RWPE2 (cell line): ENCODE results near the gene BCL2L2.

Source experiments
- ATAC-seq: fragments of 200-7000 bp; cut with Tn5 transposase; 3 replicates; pipeline ENCODE4 v1.9.1; 2021; ENCODE audit warnings: low read depth
- DNase-seq: peaks from one replicate; pipeline ENCODE4 v3.0.0-alpha.2; 2020; ENCODE audit warnings: low spot score
- H3K27ac ChIP-seq: fragments of 450-650 bp; 2 replicates; pipeline ENCODE4 v1.5.1; 2017; ENCODE audit warnings: mild to moderate bottlenecking; ENCODE audit not compliant: poor library complexity, severe bottlenecking
- H3K27me3 ChIP-seq: fragments of 250-450 bp; sonication (Bioruptor Pico); 2 replicates; pipeline ENCODE4 v1.5.1; 2021; ENCODE audit warnings: mild to moderate bottlenecking, moderate library complexity; ENCODE audit not compliant: insufficient read depth, poor library complexity, severe bottlenecking
- H3K36me3 ChIP-seq: fragments of 250-450 bp; sonication (Bioruptor Pico); 2 replicates; pipeline ENCODE4 v1.5.1; 2020; ENCODE audit warnings: low read depth, mild to moderate bottlenecking, moderate library complexity
- H3K4me1 ChIP-seq: fragments of 250-450 bp; sonication (Bioruptor Pico); 2 replicates; pipeline ENCODE4 v1.5.1; 2021; ENCODE audit warnings: mild to moderate bottlenecking, moderate library complexity; ENCODE audit not compliant: insufficient read depth, poor library complexity, severe bottlenecking
- H3K4me3 ChIP-seq: fragments of 250-450 bp; sonication (Bioruptor Pico); 2 replicates; pipeline ENCODE4 v1.5.1; 2021; ENCODE audit warnings: mild to moderate bottlenecking, moderate library complexity; ENCODE audit not compliant: severe bottlenecking
- H3K9me3 ChIP-seq: fragments of 250-450 bp; sonication (Bioruptor Pico); 2 replicates; pipeline ENCODE4 v1.5.1; 2021; ENCODE audit warnings: mild to moderate bottlenecking, moderate library complexity; ENCODE audit not compliant: severe bottlenecking
- CTCF ChIP-seq: fragments of 450-650 bp; IDR thresholded peaks from one replicate; pipeline ENCODE4 v1.5.1; 2017; ENCODE audit warnings: mild to moderate bottlenecking, moderate library complexity; ENCODE audit not compliant: poor library complexity, severe bottlenecking

Gene BCL2L2

GRCh38 chr14:23310546-23310945 lies 3.9 kb downstream of the BCL2L2 start:
- no peak for ATAC-seq
- Histone ChIP-seq H3K27me3 (no peaks in the 10 kb centered on the region), H3K4me1 (peaks cover 16% of the 10 kb centered on the region), H3K27ac (no peak overlapping the region), H3K9me3 (no peaks in the 10 kb centered on the region), H3K4me3 (no peak overlapping the region), H3K36me3 (peaks cover 78% of the 10 kb centered on the region)
- TF ChIP-seq CTCF: no peak
- no peak for DNase-seq

- H3K27ac ChIP-seq: no peak overlapping the region
- peaks cover 63% of the 10 kb centered on the region for H3K36me3 ChIP-seq
- TF ChIP-seq CTCF: no peak
- ATAC-seq: no peak
- H3K9me3 ChIP-seq: no peaks in the 10 kb centered on the region
- no peak for DNase-seq
- no peaks in the 10 kb centered on the region for H3K27me3 ChIP-seq
- H3K4me3 ChIP-seq: no peak overlapping the region
- H3K4me1 ChIP-seq: peaks cover 7% of the 10 kb centered on the region
These were observed 9.7 kb downstream of the BCL2L2 start for GRCh38 chr14:23316300-23316699.

- Histone ChIP-seq H3K4me1 (peaks cover 13% of the 10 kb centered on the region), H3K4me3 (peak overlapping the region; percentile 98), H3K27ac (peak overlapping the region; percentile 70), H3K27me3 (no peaks in the 10 kb centered on the region), H3K36me3 (peaks cover 61% of the 10 kb centered on the region), H3K9me3 (no peaks in the 10 kb centered on the region)
- TF ChIP-seq CTCF: no peak
- ATAC-seq (no peak), DNase-seq (no peak)
These were observed 13.3 kb downstream of the BCL2L2 start for GRCh38 chr14:23319746-23320583.

- TF ChIP-seq CTCF: no peak
- DNase-seq (peak; percentile 99), ATAC-seq (peak; percentile 92)
- H3K27me3 ChIP-seq: no peaks in the 10 kb centered on the region
- peaks cover 57% of the 10 kb centered on the region for H3K36me3 ChIP-seq
- peak within 1 kb of the TSS; percentile 98 for H3K4me3 ChIP-seq
- no peaks in the 10 kb centered on the region for H3K9me3 ChIP-seq
- H3K27ac ChIP-seq: peak within 1 kb of the TSS; percentile 70
- peaks cover 13% of the 10 kb centered on the region for H3K4me1 ChIP-seq
These were observed 14.2 kb downstream of the BCL2L2 start, which contains the start of gene PABPN1 for GRCh38 chr14:23320584-23321571. PABPN1 (plus strand) TSS chr14:23321457; CDS start chr14:23321470, 13 bp downstream.
